DMS153 (cell line): ENCODE data around the gene DPH3.

Experiments used
- DNase-seq: peaks from one replicate; lab custom pipeline; 2025; lab: John Stamatoyannopoulos, UW

The DPH3 gene

DNA sequence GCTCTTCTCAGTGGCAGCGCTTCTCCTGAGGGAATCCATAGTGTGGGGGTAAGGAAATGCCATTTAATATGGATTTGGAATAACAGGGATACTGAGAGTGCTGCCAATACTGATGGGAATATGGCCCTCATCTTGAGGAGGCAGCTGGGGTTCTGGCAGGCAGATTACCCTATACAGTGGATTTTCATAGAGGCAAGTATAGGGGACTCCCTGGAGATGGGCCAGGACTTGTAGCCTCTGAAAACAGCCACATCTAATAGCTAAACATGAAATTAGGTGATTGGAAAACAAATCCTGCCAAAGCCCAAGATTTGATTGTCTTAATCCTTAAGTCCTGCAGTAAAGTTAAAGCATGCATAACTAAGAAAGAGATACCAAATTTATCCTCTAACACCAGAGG, 30.9 kb downstream of the DPH3 start:
- DNase-seq = no peak

DNA sequence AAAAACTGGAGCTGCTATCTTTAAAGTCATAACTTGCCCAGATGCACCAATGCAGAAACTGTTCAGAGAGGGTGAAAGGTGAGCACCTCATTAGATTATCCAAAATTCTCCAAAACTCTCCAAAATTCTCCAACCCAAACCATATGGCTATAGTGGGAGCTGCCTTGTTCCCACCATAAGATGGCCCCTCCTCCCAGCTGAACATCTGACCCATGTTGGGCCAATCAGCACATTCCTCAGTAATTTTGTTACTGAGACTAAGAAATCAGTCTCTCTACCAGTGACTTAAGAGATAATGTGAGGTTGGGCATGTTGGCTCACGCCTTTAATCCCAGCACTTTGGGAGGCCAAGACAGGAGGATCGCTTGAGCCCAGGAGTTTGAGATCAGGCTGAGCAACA, 32.8 kb downstream of the DPH3 start:
- no peak for DNase-seq

DNA sequence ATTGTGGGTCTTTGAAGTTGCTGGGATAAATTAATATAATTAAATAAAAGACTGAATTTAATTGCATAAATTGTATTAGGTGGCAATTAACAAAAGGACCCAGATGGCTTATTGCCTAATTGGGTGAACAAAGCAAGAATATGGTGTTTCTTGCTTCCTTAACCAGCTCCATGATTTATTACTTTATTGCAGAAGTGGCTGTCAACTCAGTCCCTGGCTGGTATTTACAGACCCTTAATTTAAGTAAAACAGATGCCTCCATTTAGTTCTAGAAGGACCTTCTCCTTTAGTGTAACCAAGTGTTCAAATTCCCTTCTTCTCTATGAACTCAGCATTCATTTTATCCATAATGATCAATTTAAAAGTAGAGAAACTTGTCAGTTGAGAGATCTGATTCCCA, 35.1 kb downstream of the DPH3 start:
- no peak for DNase-seq

DNA sequence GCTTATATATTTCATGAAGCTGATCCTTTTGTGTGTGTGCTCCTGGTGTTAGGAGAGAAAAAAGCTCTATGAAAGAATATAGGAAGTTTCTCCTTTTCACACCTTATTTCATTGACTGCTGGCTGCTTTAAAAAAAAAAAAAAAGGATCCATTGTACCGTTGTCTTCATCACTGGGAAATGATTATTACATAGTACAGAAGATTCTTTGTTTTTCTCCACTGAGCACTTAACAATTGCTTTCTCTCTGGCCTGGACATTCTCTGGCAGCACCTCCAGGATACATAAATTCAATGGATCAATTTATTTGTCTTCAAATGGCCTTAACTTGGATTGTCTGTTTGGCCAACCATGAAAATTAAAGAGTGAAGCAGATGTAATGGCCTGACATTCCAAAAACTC, 37.2 kb downstream of the DPH3 start:
- no peak for DNase-seq

DNA sequence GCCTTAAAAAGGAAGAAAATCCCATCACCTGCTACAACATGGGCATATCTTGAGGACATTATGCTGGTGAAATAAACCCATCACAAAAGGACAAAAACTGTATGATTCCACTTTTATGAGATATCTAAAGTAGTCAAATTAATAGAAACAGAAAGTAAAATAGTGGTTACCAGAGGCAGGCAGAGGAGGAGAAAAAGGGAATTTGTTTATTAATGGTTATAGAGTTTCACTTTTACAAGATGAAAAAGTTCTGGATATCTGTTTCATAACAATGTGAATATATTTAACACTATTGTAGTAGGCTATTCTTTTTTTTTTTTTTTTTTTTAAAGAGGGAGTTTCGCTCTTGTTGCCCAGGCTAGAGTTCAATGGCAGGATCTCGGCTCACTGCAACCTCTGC, 40.4 kb downstream of the DPH3 start:
- DNase-seq = no peak

DNA sequence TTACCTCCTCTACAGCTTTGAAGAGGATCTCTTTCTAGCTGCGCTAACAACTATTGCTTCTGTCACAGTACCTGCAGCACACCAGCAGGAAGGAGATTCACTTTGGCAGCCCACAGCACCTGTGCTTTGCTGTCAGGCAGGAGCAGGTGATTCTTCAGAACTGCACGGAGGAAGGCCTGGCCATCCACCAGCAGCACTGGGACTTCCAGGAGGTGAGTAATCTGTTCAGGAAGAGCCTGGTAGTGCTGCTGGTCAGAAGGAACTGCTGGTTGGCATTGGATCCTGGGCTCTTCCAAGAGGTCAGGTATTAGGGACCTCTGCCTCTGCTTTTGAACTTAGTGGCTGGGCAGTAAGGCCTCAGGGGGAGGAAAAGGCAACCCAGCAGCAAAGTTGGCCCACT, 42.2 kb downstream of the DPH3 start:
- no peak for DNase-seq

DNA sequence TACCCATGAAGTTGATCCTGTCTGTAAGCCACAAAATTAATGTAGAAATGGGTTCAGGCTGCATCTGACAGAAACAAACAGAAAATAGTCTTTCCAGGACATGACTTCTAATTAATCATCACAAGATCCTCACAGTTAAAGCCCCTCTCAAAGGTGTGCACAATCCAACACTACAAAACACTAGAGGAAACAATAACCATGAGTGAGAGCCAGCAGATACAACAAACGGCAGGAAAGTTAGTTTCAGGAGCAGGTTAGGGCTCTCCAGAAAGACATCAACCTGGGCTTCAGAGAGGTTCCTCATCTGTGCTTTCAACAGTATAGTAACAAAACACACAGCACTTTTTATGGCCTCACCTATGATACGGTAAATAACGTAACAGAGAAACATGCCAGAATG, 42.8 kb downstream of the DPH3 start:
- DNase-seq = no peak

DNA sequence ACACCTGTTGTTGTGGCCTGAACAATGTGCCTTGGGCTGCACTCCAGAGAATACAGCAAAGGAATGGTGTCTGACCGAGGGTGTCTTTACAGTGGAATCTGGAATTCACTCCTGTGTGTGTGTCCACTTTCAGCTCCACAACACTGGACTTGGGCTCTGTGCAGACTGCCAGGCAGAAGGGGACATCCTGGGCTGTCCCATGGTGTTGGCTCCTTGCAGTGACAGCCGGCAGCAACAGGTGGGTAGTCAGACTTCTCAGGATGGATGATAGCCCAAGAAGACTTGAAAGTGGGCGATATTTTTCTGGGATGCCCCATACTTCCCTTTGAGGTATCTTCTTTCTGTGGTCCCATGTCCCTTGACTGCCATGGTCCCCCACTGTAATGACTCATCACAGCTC, 45.0 kb downstream of the DPH3 start:
- no peak for DNase-seq

DNA sequence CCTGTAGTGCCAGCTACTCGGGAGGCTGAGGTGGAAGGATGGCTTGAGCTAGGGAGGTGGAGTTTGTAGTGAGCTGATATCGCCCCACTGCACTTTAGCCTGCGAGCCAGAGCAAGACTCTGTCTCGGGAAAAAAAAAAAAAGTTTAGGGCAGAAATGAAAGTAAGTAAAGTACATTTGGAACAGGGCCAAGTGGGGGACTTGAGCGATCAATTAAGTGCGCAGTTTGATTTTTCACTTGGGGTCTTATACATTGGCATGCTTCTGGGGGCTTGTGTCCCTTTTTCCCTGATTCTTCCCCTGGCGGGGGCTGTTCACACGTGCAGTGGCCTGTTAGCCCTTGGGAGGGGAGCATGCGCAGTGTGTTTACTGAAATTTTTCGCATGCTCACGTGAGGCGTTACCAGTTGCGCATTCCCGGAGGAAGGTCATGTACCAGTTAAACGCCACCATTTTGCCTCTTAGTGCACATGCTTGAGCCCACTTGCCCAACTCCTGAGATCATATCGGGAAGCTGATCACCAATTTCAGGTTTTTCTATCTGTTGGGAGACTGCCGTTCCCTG, 48.3 kb downstream of the DPH3 start:
- no peak for DNase-seq

DNA sequence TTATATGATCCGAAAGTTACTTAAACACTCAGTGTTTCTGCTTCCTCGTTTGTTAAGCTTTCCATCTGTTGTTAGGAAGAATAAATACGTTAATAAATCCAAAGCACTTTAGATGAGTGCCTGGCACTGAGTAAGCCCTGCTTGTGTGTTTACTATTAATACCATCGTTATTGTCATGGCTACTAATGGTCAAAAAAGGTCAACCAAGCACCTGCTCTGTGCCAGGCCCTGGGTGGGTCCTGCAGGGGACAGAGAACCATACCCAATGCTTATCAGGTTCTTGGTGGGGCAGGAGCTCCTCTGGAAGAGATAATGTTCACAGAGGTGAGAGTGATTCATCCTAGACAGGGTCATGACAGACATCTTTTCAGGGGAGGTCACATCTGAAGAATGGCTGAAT, 50.4 kb downstream of the DPH3 start:
- DNase-seq = no peak

DNA sequence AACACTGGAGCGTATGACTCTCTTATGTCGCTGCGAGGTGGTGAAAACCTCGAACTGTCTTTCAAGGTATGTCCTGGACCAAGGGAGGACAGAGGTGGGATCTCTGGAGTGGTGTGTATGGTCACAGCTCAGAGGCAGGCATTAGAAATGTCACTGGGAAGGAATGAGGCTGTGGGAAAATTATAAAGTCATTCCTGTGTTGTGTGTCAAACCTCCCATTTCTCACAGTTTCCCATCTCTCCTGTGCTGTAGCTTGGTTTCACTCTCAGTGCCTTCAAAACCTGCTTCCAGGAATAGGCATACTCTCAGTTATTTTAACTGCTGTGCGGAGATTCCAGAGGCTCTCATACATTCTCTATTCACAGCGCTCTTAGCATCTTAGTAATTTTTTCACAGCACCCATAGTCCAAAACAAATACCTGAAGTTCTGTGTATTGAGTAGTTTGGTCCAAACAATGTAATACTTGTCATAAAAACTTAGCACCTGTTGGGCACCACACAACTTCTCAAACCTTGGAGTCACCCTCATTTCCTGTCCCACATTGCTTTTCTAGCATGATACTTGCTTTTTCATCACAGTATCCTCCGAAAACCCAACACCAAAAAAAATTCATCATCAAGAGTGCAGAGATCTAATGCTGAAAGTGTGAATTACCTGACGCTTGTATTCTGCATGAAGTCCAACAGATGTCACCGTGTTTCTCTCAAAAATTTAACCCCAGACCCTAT, 53.4 kb downstream of the DPH3 start:
- no peak for DNase-seq
